Measurements from ENCODE around the gene EIF4ENIF1.

GRCh38 chr22:31538815-31539214 is 49.2 kb upstream of the EIF4ENIF1 start:
- TF ChIP-seq EZH2 (IDR thresholded peaks at IDR 0.05) (no peak), POLR2AphosphoS5 (IDR thresholded peaks at IDR 0.05; ENCODE audit: borderline replicate concordance, low read depth, low read length) (no peak), FOXP2 (optimal IDR thresholded peaks at IDR 0.05; ENCODE audit: control extremely low read depth, extremely low read length, insufficient read depth) (no peak)

Data from SK-N-MC (cell line).